IMR-90 (cell line): ENCODE results near the gene TRMT11.

ENCODE experiments used
- CTCF ChIP-seq: conservative IDR thresholded peaks from 2 replicates; pipeline ENCODE4 v1.5.1; 2012; ENCODE audit warnings: mild to moderate bottlenecking, low read depth, low read length, improper control_type of control experiment
- MAFK ChIP-seq: IDR thresholded peaks from 2 replicates; pipeline ENCODE4 v1.6.1; 2012; ENCODE audit warnings: low read depth, low read length, improper control_type of control experiment
- NFE2L2 ChIP-seq: fragments of 150-350 bp; IDR thresholded peaks from 2 replicates; pipeline ENCODE4 v1.6.1; 2016; ENCODE audit warnings: low read depth, mild to moderate bottlenecking, low read length
- POLR2A ChIP-seq: IDR thresholded peaks from 2 replicates; pipeline ENCODE4 v1.6.1; 2012; ENCODE audit warnings: mild to moderate bottlenecking, low read depth, low read length
- RAD21 ChIP-seq: IDR thresholded peaks from 2 replicates; pipeline ENCODE4 v1.6.1; 2012; ENCODE audit warnings: low read length, improper control_type of control experiment
- RFX5 ChIP-seq: IDR thresholded peaks from 2 replicates; pipeline ENCODE4 v1.8.0; 2012; ENCODE audit warnings: low read depth, mild to moderate bottlenecking, low read length, moderate library complexity
- SMC3 ChIP-seq: fragments of 150-350 bp; IDR thresholded peaks from 2 replicates; pipeline ENCODE4 v1.6.1; 2016; ENCODE audit warnings: low read depth, mild to moderate bottlenecking, antibody characterized with exemption, low read length, moderate library complexity

DNA sequence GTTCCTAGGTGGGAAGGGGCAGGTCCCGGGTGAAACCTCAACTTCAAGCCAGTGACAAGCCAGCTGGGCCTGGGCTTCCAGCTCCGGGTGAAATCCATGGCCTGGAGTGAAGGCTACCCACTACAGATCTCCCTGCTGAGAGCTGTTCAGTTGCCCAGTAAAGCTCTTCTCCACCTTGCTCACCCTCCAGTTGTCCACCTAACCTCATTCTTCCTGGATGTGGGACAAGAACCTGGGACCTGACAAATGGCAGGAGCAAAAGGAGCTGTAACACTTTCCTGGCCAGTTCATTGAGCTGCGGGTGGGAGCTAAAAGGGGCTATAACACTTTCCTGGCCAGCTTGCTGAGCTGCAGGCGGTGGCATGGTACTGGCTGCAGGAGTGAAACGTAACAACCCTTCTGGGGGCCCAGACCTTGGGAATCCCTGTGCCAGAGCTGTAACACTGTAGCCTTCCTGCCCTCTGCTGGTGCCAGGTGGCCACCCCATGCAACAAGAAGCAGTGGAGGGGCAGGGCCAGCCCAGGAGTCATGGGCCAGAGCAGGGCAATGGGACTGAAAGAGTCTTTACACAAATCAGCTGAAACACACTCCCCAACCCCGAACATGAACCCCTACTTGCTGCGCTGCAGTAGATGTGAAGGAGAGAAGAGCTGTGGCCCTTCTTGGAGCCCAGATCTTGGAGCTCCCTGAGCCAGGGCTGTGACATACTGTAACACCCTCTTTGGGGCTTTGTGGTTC is 33.4 kb upstream of the TRMT11 start:
- peak; percentile 62 for TF ChIP-seq CTCF
- TF ChIP-seq RAD21: peak; percentile 74
- TF ChIP-seq RFX5: no peak
- TF ChIP-seq MAFK: no peak
- no peak for TF ChIP-seq POLR2A
- peak; percentile 79 for TF ChIP-seq SMC3
- no peak for TF ChIP-seq NFE2L2
